ENCODE data around the gene ITPK1. TPM values are rescaled to one million over a fixed set of nuclear protein-coding genes. Genes with fewer than 3 reads are reported as not detected.

The ITPK1 gene
- total RNA-seq, 3 donors from 2014 or later (not counting 1 experiment from before 2014, with no cell fraction given), result 73.2 to 74.8 (median 74.4) TPM

- Mint-ChIP-seq H3K27ac (peak overlapping the region; percentile 56 to 78), H3K9me3 (peaks cover 0 to 2% of the 10 kb centered on the region in 2 donors), H3K4me1 (peaks cover 57 to 89% of the 10 kb centered on the region in 2 donors), H3K4me3 (no peak overlapping the region), H3K27me3 (ENCODE audit: low read depth in 2 of 2) (no peaks in the 10 kb centered on the region), H3K36me3 (no peaks in the 10 kb centered on the region)
- H3K4me3 ChIP-seq (ENCODE audit: low read length), result no peak overlapping the region
- DNase-seq (no peak), ATAC-seq (no peak)
- H3K27ac ChIP-seq (ENCODE audit: low read length), result no peak overlapping the region
- H3K4me1 ChIP-seq (ENCODE audit: control insufficient read depth, insufficient read depth, low read length), result peaks cover 48% of the 10 kb centered on the region
- no peaks in the 10 kb centered on the region for H3K36me3 ChIP-seq (ENCODE audit: control insufficient read depth, insufficient read depth, low read length)
- intact Hi-C loops (cut with micrococcal nuclease), result no loop called here
- TF ChIP-seq CTCF (IDR thresholded peaks at IDR 0.05), result no peak
- H3K27me3 ChIP-seq (ENCODE audit: control insufficient read depth, insufficient read depth, low read length), result no peaks in the 10 kb centered on the region
- WGBS (ENCODE audit: insufficient coverage), result 65% methylated on average over 10 of the region's 10 CpGs
- H3K9me3 ChIP-seq (ENCODE audit: control insufficient read depth, insufficient read depth, low read length), result no peaks in the 10 kb centered on the region
Measured at GRCh38 chr14:93089521-93090269, 26.0 kb downstream of the ITPK1 start.

DNA sequence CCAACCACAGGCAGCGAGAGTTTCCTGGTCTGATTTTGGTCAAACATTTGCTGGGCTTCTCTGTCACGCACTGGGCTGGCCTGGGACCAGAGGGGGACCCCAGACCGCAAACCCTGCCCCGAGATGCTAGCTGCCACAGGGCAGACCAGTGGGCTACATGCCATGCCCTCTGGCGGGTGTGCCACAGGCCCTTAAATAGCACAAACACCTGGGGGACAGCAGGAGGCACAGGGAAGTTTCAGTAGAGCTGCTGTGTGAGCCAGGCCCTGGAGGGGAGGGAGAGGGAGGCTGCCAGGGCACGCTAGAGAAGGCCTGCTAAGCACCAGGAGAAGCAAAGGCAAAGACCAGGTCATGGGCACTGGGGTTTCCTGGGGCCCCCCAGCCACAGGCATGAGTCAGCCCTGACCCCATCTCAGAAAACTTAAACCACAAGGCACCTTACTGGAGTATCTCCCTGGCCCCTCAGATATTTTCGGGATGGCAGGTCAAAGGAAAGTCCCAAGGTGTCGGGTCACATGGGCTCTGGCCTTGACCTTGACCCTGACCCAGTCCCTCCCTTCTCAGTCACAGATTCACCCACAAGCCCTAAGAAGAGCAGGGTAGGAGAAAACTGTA, 29.2 kb downstream of the ITPK1 start:
- no peak overlapping the region for H3K4me3 ChIP-seq (ENCODE audit: low read length)
- no peaks in the 10 kb centered on the region for H3K27me3 Mint-ChIP-seq (ENCODE audit: low read depth in 2 of 2)
- WGBS (ENCODE audit: insufficient coverage), result 37% methylated on average over 8 of the region's 8 CpGs
- no peak for DNase-seq
- TF ChIP-seq CTCF (IDR thresholded peaks at IDR 0.05), result no peak
- peak overlapping the region; percentile 26 for H3K27ac ChIP-seq (ENCODE audit: low read length)
- ATAC-seq, result peak in 2 of 3 donors; percentile 46 to 60
- peak overlapping the region; percentile 76 to 84 for H3K27ac Mint-ChIP-seq
- H3K36me3 ChIP-seq (ENCODE audit: control insufficient read depth, insufficient read depth, low read length), result no peaks in the 10 kb centered on the region
- H3K4me1 Mint-ChIP-seq, result peaks cover 68 to 84% of the 10 kb centered on the region in 2 donors
- no peaks in the 10 kb centered on the region for H3K36me3 Mint-ChIP-seq
- H3K27me3 ChIP-seq (ENCODE audit: control insufficient read depth, insufficient read depth, low read length), result no peaks in the 10 kb centered on the region
- H3K4me3 Mint-ChIP-seq, result peak overlapping the region; percentile 13
- peaks cover 69% of the 10 kb centered on the region for H3K4me1 ChIP-seq (ENCODE audit: control insufficient read depth, insufficient read depth, low read length)
- H3K9me3 ChIP-seq (ENCODE audit: control insufficient read depth, insufficient read depth, low read length), result no peaks in the 10 kb centered on the region
- intact Hi-C loops (cut with micrococcal nuclease), result no loop called here
- peaks cover 0 to 2% of the 10 kb centered on the region in 2 donors for H3K9me3 Mint-ChIP-seq

- TF ChIP-seq CTCF (IDR thresholded peaks at IDR 0.05), result no peak
- Mint-ChIP-seq H3K4me1 (peaks cover 65 to 82% of the 10 kb centered on the region in 2 donors), H3K27ac (peak overlapping the region; percentile 76 to 84), H3K36me3 (no peaks in the 10 kb centered on the region), H3K9me3 (peaks cover 0 to 2% of the 10 kb centered on the region in 2 donors), H3K4me3 (no peak overlapping the region), H3K27me3 (ENCODE audit: low read depth in 2 of 2) (no peaks in the 10 kb centered on the region)
- no peak overlapping the region for H3K4me3 ChIP-seq (ENCODE audit: low read length)
- WGBS (ENCODE audit: insufficient coverage), result 61% methylated on average over 1 of the region's 3 CpGs
- no peaks in the 10 kb centered on the region for H3K36me3 ChIP-seq (ENCODE audit: control insufficient read depth, insufficient read depth, low read length)
- ATAC-seq (no peak), DNase-seq (no peak)
- H3K9me3 ChIP-seq (ENCODE audit: control insufficient read depth, insufficient read depth, low read length), result no peaks in the 10 kb centered on the region
- peak overlapping the region; percentile 26 for H3K27ac ChIP-seq (ENCODE audit: low read length)
- intact Hi-C loops (cut with micrococcal nuclease), result no loop called here
- H3K27me3 ChIP-seq (ENCODE audit: control insufficient read depth, insufficient read depth, low read length), result no peaks in the 10 kb centered on the region
- peaks cover 72% of the 10 kb centered on the region for H3K4me1 ChIP-seq (ENCODE audit: control insufficient read depth, insufficient read depth, low read length)
Measured at GRCh38 chr14:93085911-93086310, 29.8 kb downstream of the ITPK1 start.
